Measurements from ENCODE around the gene MED31.

DNA sequence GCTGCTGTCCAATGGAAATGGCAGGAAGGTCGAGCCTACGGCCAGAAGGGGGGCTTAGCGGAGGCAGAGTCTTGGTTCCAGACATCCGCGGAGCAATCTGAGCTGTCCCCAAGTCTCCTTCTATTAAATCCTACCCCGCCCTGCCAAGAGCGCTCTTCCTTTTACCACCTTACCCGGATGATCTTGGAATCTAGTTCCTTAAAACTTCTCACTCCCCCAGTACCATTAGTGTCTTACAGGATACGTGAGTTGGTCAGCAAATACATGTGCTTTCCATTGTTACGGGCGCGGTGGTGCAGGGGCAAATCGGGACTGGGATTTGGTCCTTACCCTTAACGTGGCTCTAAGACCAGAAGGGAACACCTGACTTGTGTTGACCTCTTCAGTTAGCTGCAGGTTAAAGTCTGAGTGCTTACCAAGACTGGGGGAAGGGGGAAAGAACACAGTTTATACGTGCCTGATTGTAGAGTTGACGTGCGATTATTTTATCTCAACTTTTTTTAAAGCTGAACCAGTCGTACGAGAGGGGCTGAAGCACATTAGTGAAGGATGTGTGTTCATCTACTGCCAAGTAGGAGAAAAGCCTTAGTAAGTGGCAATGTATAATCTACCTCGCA lies 10.1 kb downstream of the MED31 start:
- TF ChIP-seq, protein P1, sequence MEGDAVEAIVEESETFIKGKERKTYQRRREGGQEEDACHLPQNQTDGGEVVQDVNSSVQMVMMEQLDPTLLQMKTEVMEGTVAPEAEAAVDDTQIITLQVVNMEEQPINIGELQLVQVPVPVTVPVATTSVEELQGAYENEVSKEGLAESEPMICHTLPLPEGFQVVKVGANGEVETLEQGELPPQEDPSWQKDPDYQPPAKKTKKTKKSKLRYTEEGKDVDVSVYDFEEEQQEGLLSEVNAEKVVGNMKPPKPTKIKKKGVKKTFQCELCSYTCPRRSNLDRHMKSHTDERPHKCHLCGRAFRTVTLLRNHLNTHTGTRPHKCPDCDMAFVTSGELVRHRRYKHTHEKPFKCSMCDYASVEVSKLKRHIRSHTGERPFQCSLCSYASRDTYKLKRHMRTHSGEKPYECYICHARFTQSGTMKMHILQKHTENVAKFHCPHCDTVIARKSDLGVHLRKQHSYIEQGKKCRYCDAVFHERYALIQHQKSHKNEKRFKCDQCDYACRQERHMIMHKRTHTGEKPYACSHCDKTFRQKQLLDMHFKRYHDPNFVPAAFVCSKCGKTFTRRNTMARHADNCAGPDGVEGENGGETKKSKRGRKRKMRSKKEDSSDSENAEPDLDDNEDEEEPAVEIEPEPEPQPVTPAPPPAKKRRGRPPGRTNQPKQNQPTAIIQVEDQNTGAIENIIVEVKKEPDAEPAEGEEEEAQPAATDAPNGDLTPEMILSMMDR (IDR thresholded peaks at IDR 0.05; ENCODE audit: low read length), result no peak
- TF ChIP-seq EZH2phosphoT487 (IDR thresholded peaks at IDR 0.05; ENCODE audit: low read length), result no peak
- TF ChIP-seq EZH2 (optimal IDR thresholded peaks at IDR 0.05; ENCODE audit: low read depth, low read length), result no peak

Measured in MM.1S (cell line).